ENCODE data around the gene UPF2. TPM values are rescaled to one million over a fixed set of nuclear protein-coding genes. Genes with fewer than 3 reads are reported as not detected.

The UPF2 gene
- total RNA-seq, 1 experiment from 2014 or later = 9.7 TPM

Small RNA genes lying within 50 kb of the gene (small RNA-seq; reads per million reads assigned to genes)
- 0 reads per million in 2 experiments for gene RNU6-1095P

Other genes with a start within 250 kb of the UPF2 start
- gene PROSER2, start 219.5 kb downstream of the UPF2 start, total RNA-seq (2014; rRNA removed; shearing (Covaris generic)) = 7.2 and 10.3 TPM in 2 replicates
- 10.0 and 10.1 TPM in 2 replicates for gene DHTKD1, start 26.1 kb upstream of the UPF2 start, total RNA-seq (2014; rRNA removed; shearing (Covaris generic))
- gene SEC61A2, start 86.9 kb upstream of the UPF2 start, total RNA-seq (2014; rRNA removed; shearing (Covaris generic)) = 5.7 and 8.6 TPM in 2 replicates
- 110 and 120 TPM in 2 replicates for gene NUDT5, start 153.1 kb upstream of the UPF2 start, total RNA-seq (2014; rRNA removed; shearing (Covaris generic))
- 134 and 138 TPM in 2 replicates for gene CDC123, start 153.4 kb upstream of the UPF2 start, total RNA-seq (2014; rRNA removed; shearing (Covaris generic))

Data from NCI-H460 (cell line).